ENCODE data around the gene JADE2. TPM values are rescaled to one million over a fixed set of nuclear protein-coding genes. Genes with fewer than 3 reads are reported as not detected.

Gene JADE2
- total and polyA plus RNA-seq, 2 of the 8 experiments (the other 6 are each of a cell fraction or from before 2014, with no cell fraction given), result 19.2 to 55.8 TPM

GRCh38 chr5:134537297-134537696, 11.8 kb downstream of the JADE2 start (continued):
- TF ChIP-seq RAD21 (IDR thresholded peaks at IDR 0.05 in 1 of 2, conservative IDR thresholded peaks at IDR 0.05 in 1 of 2; ENCODE audit: low read depth in 2 of 2, low read length in 2 of 2), result no peak
- no peak for TF ChIP-seq CTCF (IDR thresholded peaks at IDR 0.05; ENCODE audit: control extremely low read depth in 1 of 3, insufficient read depth in 1 of 3, low read depth in 1 of 3, low read length in 3 of 3)
- no peak for TF ChIP-seq POLR2AphosphoS5 (IDR thresholded peaks at IDR 0.05; ENCODE audit: low read depth, low read length)
- no peak for TF ChIP-seq SP4 (IDR thresholded peaks at IDR 0.05; ENCODE audit: low read length)

Data from H1 (cell line).